CD4-positive, alpha-beta T cell treated with Interleukin-12 subunit alpha and Interleukin-12 subunit beta, for 1 hour (primary cell): Measurements from ENCODE around the gene SLC2A8.
A peak's percentile ranks its signal among the peaks of the same experiment; 100 is the strongest.

Experiments used
- DNase-seq: peaks from one replicate; pipeline ENCODE4 v3.0.0-alpha.2; 2020

Gene SLC2A8

DNA sequence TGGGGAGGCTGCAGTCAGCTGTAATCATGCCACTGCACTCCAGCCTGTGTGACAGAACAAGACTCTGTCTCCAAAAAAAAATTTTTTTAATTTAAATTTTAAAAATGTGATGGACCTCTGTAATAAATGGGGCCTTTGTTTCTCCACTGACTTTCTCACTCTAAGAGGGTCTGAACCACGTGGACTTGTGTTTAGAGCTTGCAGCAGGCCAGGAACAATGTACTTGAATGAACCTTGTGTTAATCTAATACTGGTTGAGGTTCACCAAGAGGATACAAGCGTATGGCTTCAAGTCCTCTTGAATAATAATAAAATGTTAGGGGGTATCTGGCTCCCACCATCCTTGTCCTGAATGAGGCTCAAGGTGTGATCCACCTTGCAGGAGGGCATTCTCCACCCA, 14.4 kb upstream of the SLC2A8 start:
- DNase-seq: no peak

DNA sequence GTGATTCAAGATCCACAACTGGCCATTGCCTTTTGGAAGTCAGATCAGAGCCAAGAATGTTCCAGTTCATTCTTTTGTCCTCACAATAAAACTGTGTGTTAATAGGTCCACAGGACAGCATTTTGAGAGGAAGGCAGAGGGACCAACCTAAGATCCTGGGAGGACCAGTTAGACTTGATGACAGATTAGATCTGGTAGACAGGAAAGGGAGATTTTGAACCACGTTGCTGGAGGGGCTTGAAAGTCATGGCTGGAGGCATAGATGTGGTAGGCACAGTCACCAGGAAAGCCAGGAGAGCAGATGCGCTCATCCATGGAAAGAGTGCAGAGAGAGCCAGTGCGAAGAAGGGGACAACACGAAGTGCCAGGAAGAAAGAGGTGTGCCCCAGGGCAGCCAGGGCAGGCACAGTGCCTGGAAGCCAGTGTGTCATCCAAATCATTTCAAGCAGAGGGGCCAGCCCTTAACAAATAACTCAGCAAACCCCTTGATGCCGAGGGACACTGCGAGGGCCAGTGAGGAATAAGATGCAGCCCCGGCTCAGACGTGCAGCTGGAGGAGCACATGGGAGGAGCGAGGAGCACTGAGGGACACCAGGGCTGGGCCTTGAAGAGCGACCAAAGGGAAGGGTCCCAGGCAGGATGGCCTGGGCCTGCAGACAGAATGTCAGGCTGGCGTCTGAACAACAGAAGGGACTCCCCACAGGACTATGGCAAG, 12.8 kb upstream of the SLC2A8 start:
- DNase-seq: no peak

DNA sequence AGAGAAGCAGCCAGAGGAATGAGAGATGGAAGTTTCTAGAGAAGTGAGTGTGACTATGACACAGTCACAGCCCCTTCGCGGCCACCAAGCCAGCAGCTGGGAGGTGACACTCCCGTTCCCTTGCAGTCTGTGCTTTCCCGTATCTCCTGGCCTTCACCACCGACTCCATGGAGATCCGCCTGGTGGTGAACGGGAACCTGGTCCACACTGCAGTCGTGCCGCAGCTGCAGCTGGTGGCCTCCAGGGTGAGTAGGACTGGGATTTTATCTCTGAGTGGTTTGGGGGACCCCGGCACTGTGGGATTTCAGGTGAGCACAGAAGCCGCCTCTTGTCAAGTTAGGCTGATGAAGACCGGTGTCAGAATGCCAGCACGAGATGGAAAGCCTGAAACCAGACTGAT, 12.1 kb upstream of the SLC2A8 start:
- DNase-seq: no peak

DNA sequence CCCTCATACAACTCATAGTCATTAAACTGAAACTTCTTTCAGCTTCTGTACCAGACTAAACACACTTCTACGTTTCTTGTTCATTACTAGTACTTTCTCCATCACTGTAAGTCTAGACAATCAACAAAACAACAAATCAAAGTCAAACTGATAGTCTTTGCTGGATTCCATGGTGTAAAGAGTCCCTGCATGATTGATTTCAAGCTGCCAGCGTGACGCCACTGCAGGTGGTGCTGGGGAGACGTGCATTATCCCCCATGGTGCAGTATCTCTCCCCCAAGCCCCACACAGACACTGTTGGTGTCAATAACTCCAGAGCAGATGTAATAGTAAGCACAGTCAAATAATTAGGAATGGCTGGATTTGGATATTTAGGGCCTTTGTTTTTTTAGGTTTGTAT, 10.7 kb upstream of the SLC2A8 start:
- no peak for DNase-seq

DNA sequence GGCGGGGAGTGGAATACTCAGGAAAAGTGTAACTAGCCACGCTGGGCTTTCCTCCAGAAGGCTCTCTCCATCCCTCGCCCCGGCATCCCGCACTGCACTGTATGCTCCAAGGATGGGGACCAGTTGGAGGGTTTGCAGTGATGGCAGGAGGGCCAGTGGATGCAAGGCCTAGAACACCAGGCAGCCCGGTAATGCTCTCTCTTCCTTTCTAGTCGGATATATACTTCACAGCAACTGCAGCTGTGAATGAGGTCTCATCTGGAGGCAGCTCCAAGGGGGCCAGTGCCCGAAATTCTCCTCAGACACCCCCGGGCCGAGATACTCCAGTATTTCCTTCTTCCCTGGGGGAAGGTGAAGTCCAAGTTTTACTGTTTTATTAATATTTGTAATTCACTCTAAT, 10.0 kb upstream of the SLC2A8 start:
- no peak for DNase-seq

DNA sequence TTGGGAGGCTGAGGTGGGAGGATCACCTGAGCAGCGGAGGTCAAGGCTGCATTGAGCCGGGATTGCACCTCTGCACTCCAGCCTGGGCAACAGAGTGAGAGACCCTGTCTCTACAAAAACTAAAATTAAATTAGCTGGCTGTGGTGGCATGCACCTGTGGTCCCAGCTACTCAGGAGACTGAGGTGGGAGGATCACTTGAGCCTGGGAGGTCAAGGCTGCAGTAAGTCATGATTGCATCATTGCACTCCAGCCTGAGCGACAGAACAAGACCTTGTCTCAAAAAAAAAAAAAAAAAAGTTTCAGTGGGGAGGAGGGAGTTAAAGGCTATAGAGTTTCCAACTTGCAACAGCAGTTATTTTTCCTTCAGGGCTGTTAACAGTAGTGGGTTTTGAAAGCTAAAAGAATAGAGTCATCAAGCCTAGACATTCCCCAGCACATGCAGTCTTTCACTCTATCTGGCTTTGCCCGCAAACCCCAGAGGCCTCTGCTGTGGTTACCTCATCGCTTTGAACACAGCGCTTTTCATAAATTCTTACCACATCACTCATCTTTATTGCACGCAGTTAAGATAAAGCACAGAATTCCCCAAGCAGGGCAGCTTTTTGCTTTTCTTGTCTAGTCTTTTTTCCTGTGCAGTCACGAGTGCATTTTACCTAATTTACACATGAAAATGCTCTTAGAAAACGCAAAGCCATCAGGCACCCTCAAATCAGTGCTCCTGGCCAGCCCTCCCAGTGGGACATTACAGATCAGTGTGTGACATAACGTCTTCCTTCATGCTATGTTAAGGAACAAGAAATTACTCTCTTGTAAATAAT, 8.7 kb upstream of the SLC2A8 start:
- peak; percentile 87 for DNase-seq

DNA sequence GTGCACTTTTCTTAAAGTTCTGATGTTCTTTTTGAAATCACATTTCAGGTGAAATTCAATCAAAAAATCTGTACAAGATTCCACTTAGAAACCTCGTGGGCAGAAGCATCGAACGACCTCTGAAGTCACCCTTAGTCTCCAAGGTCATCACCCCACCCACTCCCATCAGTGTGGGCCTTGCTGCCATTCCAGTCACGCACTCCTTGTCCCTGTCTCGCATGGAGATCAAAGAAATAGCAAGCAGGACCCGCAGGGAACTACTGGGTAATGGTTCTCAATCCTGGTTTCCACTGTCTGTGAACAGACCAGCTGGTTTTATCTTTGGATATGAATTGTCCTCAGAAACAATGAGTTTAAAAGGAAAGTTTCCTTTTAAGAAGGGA, 8.1 kb upstream of the SLC2A8 start:
- no peak for DNase-seq

DNA sequence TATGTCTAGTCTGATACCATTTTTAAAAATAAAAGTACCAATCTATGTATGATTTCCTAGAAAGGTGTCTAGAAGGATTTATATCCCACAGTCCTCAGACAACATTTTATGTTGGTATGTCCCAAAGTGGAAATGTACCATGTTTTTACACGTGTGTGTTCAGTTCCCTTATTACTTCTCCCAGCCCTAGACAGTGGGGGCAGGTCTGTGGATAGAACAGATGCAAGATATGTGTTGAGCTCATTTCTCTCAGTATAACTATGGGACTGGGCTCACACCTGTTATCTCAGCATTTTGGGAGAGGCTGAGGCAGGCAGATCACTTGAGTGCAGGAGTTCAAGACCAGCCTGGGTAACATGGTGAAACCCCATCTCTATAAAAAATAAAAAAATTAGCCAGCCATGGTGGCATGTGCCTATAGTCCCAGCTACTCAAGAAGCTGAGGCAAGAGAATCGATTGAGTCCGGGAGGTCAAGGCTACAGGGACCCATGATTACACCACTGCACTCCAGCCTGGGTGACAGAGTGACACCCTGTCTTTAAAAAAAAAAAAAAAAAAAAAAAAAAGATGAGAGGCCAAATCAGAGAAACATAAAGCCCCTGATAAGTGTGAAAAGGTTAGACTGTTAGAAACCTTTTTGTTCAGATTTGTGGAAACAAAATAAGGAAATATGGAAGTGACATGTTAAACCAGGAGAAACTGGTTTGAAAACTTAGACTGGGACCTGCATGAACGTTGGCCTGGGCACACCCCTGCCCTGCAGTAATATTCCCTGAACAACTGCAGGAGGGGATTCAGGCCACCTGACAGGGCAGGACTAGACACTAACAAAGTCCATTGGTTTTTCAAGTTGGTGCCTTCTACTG, 7.4 kb upstream of the SLC2A8 start:
- DNase-seq: no peak

DNA sequence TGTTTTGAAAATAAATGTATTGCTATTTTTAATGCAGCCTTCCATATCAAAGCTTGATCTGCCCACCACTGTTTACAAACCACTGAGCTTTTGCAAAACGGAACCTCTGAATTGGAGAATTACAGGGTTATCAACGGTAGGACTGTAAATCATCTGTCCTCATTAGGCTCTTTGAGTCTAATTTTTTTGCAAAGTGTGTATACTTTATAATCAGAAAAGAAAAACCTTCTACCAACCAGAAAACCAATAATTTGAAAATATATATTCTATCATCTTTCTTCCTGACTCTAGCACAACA, 6.8 kb upstream of the SLC2A8 start:
- no peak for DNase-seq

DNA sequence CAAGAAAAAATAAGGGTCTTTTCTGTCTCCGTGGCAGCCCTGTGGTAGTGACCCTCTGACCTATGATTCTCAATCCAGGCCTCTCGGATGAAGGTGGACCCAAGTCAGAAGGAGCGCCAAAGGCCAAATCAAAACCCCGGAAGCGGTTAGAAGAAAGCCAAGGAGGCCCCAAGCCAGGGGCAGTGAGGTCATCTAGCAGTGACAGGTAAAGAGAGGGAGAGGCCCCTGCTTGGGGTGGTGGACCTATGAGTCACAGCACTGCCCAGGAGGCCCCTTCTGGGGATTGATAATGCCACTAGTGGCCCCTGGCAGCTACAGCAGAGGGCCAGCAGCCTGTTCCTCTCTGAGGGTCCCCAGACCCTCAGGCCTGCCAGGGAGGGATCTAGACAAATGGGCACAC, 6.4 kb upstream of the SLC2A8 start:
- no peak for DNase-seq

DNA sequence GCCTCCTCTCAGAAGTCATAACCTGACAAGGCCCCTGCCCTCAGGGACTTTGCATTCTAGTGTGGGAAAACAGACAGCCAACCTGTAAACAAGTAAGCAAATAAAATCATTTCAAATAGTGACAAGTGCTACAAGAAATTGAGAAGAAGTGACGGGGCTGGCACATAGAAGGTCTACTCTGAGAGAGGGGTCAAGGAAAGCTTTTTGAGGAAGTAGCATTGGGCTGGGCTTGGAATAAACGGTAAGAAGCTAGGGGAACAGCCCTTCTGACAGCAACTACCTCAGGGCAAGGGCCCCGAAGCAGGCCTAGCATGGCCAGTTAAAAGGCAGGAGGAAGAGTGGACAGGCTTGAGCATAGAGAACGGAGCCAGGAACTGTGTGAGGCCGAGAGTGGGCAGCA, 4.8 kb upstream of the SLC2A8 start:
- DNase-seq: no peak

DNA sequence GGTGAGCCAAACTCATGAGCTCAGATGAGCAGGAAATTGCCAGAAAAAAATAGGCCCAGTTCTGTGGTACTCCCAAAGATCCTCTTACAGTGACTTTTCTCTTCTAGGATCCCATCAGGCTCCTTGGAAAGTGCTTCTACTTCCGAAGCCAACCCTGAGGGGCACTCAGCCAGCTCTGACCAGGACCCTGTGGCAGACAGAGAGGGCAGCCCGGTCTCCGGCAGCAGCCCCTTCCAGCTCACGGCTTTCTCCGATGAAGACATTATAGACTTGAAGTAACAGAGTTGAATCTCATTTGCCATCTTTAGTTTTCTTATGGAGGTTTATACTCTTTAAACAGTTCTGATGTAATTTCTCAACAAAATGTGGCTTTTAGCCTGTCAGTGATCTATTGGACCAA, 4.0 kb upstream of the SLC2A8 start:
- DNase-seq: no peak

DNA sequence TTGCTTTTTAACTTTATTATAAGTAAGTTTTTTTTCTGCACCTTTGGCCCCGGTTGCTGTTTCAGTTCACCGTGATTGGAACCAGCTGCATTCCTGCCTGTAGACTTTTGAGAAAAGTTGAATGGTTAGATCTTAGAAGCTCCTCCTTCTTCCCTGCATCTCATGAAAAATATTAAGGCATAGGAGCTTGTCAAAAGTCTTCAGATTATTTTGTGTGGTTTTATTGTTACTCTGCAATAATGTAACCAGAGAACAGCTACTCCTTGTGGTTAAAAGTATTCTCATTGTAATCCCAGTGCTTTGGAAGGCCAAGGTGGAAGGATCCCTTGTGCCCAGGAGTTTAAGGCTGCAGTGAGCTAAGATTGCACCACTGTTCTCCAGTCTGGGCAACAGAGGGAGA, 3.3 kb upstream of the SLC2A8 start:
- no peak for DNase-seq

DNA sequence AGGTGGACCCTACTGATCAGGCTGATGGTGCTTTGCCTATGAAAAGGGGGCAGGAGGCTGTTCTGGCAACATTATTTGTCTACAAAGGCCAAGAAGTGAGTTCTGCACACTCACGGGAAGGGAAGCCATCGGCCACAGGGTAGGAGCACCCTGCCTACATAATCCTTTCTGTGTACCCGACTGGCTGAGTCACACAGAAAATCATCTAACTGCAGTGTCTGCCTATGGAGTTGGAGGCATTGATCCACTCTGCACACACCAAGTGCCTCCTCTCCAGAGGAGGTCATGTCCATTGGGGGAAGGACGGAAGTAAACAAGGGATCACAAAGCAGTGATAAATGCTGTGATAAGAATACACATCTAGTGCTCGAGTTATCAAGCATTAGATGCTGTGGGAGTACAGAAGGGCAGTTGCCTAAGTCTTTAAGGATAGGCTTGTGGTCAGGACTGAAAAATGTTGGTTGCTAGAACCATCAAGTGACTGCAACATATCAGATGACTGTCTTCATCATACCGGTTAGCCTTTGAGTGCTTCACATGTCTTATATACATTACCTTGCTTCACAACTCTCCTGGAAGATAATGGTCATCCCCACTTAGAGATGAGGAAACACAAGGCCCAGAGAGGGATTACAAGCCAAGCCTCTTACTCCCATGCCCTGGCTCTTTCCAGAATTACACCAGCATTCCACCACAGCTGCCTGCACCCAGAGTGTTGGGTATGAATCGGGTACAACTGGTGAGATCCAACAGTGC, 1.3 kb upstream of the SLC2A8 start:
- DNase-seq: no peak

DNA sequence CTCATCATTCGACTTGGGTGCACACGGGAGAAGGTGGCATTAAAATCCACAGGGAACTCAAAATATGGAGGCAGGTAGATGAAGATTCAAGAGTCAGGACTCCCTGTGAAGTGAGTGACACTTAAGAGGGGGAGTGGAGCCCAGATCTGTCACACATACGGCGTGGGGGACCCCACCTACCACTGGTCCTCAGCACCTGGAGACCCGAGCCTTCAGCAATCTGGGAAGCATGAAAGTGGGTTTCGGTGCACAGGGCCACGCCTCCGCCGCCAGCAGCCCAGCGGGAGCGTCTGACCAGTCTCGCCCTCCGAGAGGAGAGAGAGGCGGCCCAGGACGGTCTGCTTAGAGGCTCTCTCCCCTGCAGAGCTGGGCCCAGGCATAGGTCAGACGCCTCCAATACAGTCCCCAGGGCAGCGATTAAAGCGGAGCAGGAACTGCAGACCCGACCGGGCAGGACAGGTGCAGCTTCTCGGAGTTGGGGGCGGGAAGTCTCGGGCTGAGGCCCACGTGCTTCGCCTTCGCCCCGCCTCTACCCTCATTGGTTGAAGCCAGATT, 639 bp upstream of the SLC2A8 start:
- no peak for DNase-seq

DNA sequence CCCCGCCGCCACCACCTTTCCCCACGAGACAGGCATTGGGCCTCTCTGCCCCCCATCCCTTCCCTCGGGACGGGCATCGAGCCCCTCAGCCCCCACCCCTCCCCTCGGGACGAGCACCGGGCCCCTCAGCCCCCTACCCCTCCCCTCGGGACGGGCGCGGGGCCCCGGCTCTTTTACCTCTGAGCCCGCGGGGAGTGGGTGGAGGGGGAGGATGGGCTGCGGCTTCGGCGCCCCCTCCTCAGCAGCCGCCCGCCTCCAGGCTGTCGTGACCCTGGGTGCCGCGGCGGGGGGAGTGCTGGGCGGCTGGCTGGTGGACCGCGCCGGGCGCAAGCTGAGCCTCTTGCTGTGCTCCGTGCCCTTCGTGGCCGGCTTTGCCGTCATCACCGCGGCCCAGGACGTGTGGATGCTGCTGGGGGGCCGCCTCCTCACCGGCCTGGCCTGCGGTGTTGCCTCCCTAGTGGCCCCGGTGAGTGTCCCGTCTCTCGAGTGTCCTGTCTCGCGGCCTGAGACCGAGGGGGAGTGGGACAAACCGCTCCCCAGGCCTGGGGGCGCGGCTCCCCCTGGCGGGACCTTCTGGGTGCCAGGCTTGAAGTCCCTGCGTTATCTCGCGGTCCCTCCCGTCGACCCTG, 791 bp downstream of the SLC2A8 start:
- DNase-seq: peak; percentile 14

DNA sequence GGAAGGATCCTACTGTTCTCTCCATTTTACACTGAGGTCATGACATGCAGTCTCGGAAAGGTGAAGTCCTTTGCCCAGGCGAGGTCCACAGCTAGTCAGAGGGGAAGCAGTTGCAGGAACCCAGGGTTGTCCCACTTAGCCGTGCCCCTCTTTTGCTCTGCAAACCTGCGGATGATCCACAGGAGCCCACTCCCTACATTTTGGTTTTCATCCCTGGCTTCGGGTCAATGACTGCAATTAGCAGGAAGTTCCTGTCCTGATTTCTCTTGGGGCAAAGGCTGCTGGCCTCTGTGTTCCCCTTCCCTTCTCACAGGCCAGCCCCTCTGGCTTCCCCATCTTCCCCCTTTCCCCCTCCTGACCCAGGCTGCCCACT, 1.3 kb downstream of the SLC2A8 start:
- no peak for DNase-seq

DNA sequence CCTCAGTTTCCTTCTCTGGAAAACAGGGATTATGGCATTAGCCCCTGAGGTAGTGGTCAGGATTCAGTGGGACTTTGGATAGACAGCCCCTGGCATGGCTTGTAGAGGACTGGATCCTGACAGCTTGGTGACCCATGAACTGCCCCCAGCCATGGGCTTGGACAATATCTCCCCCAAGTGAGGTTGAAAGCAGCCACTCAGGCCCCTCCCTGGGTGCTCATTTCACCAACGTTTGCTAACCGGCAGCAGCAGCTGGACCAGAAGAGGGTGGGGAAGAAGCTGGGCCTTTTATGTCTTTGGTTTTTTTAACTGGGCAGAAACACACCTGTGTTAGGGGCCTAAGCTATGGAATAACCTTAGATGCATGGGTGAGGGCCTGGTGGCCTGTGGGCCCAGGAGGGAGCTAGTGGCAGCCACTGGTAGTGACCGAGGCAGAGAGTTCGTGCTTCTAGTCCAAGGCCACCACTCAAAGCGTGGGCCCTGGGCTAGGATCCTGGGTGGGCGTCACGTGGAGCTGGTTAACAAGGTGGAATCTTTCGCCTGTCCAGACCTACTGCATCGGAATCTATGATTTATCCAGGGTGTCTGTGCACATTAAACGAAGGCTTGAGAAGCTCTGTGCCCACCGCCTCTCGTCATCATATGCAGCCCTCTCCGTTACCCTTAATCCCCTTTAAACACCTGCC, 1.9 kb downstream of the SLC2A8 start:
- no peak for DNase-seq

DNA sequence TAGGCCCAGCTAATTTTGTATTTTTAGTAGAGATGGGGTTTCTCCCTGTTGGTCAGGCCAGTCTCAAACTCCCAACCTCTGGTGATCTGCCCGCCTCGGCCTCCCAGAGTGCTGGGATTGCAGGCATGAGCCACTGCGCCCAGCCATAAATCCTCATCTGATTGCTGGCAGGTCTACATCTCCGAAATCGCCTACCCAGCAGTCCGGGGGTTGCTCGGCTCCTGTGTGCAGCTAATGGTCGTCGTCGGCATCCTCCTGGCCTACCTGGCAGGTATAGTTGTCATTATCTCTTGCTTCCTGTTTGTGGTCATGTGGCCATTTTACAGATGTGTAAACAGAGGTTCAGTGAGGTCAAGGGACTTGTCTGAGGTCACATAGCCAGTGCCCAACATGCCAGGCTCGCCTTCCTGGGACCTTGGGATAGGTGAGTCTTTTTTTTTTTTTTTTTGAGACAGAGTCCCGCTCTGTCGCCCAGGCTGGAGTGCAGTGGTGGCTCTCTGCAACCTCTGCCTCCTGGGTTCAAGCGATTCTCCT, 2.8 kb downstream of the SLC2A8 start:
- no peak for DNase-seq

DNA sequence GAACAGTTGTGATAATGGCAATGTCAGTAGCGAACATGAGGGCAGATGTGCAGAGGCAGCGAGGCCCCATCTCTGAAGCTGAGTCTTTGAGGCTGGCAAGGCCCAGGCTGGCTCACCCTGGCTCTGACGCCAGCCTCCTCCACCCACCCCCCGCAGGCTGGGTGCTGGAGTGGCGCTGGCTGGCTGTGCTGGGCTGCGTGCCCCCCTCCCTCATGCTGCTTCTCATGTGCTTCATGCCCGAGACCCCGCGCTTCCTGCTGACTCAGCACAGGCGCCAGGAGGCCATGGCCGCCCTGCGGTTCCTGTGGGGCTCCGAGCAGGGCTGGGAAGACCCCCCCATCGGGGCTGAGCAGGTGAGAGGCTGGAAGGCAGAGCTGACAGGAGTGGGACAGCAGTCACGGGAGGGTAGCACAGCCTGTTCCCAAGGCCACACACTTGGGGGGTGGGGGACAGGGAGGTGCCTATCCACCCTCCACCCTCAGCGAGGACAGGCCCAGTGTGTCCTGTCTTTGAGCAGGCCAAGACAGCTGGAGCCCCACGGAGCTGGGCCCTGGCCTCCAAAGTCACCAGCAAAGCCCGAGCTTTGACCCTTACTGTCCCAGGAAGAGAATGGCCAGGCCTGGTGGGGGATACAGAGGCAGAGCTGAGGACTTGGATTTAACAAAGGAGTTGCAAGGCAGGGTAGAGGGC, 5.6 kb downstream of the SLC2A8 start:
- DNase-seq: no peak
